Omental fat pad (tissue), 4 donors: ENCODE measurements around the gene ASPDH. TPM values are rescaled to one million over a fixed set of nuclear protein-coding genes. Genes with fewer than 3 reads are reported as not detected.

Experiments
- ATAC-seq: fragments of 150-250 bp; one replicate; pipeline ENCODE4 v1.9.1; 2016; ENCODE audit warnings: mild to moderate bottlenecking, moderate library complexity; ENCODE audit not compliant: low FRiP score
- DNase-seq: peaks from one replicate; pipeline ENCODE4 v3.0.0-alpha.2; 2019; ENCODE audit warnings: low spot score
- CTCF ChIP-seq, 3 donors: fragments of 450-650 bp; IDR thresholded peaks; one replicate each; pipeline ENCODE4 v1.5.1; 2016 to 2017; ENCODE audit warnings: antibody characterized with exemption in 3 of 3, mild to moderate bottlenecking in 3 of 3, moderate library complexity in 2 of 3
- total RNA-seq, 4 donors: library from RNA; depleted of rRNA; stranded (reverse); fragments of >200 nt; gene quantifications; one replicate each; pipeline ENCODE4 v1.1.0, GENCODE V29; 2016

The ASPDH gene
- total RNA-seq, 4 donors from 2014 or later: not detected

GRCh38 chr19:50489461-50490011, 24.2 kb downstream of the ASPDH start:
- TF ChIP-seq CTCF (IDR thresholded peaks at IDR 0.05): no peak
- no peak for DNase-seq
- ATAC-seq: no peak

- ATAC-seq: no peak
- DNase-seq: no peak
- no peak for TF ChIP-seq CTCF (IDR thresholded peaks at IDR 0.05)
Measured at GRCh38 chr19:50488389-50489194, 25.1 kb downstream of the ASPDH start.

- DNase-seq: no peak
- no peak for TF ChIP-seq CTCF (IDR thresholded peaks at IDR 0.05)
- no peak for ATAC-seq
Measured at GRCh38 chr19:50486823-50487515, 26.7 kb downstream of the ASPDH start.

- DNase-seq (no peak), ATAC-seq (no peak)
- no peak for TF ChIP-seq CTCF (IDR thresholded peaks at IDR 0.05)
Measured at GRCh38 chr19:50485284-50485955, 28.3 kb downstream of the ASPDH start.

- ATAC-seq (no peak), DNase-seq (no peak)
- no peak for TF ChIP-seq CTCF (IDR thresholded peaks at IDR 0.05)
Measured at GRCh38 chr19:50482916-50483315, 30.8 kb downstream of the ASPDH start.

GRCh38 chr19:50482271-50482855, 31.4 kb downstream of the ASPDH start:
- no peak for TF ChIP-seq CTCF (IDR thresholded peaks at IDR 0.05)
- DNase-seq: no peak
- ATAC-seq: no peak
